ENCODE data around the gene ARAF.

DNA sequence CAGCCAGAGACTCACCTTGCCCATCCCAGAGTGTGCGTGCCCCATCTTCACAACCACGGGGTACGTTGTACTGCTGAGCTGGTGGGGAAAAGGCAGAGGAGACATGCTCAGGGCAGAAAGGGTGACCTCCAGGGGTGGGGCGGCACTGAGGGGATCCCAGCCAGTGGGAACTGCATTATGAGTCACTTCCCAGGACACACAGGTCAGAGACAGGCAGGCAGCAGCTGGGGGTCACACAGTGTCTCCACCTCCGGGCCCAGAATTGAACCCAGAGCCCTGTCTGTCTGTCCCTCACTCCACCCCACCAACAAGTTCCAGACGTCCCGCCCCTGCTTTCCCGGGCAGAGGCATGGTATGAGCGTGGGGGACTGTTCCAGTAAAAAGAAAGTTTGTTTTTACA, 16.4 kb downstream of the ARAF start:
- TF ChIP-seq, protein P1, sequence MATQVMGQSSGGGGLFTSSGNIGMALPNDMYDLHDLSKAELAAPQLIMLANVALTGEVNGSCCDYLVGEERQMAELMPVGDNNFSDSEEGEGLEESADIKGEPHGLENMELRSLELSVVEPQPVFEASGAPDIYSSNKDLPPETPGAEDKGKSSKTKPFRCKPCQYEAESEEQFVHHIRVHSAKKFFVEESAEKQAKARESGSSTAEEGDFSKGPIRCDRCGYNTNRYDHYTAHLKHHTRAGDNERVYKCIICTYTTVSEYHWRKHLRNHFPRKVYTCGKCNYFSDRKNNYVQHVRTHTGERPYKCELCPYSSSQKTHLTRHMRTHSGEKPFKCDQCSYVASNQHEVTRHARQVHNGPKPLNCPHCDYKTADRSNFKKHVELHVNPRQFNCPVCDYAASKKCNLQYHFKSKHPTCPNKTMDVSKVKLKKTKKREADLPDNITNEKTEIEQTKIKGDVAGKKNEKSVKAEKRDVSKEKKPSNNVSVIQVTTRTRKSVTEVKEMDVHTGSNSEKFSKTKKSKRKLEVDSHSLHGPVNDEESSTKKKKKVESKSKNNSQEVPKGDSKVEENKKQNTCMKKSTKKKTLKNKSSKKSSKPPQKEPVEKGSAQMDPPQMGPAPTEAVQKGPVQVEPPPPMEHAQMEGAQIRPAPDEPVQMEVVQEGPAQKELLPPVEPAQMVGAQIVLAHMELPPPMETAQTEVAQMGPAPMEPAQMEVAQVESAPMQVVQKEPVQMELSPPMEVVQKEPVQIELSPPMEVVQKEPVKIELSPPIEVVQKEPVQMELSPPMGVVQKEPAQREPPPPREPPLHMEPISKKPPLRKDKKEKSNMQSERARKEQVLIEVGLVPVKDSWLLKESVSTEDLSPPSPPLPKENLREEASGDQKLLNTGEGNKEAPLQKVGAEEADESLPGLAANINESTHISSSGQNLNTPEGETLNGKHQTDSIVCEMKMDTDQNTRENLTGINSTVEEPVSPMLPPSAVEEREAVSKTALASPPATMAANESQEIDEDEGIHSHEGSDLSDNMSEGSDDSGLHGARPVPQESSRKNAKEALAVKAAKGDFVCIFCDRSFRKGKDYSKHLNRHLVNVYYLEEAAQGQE (IDR thresholded peaks at IDR 0.05; ENCODE audit: insufficient read depth in 1 of 2, low read depth in 2 of 2, low read length in 2 of 2): no peak
- TF ChIP-seq TAF1 (IDR thresholded peaks at IDR 0.05; ENCODE audit: borderline replicate concordance, insufficient read depth, low read length) (no peak), POLR2AphosphoS5 (IDR thresholded peaks at IDR 0.05; ENCODE audit: low read depth, low read length) (no peak)
